Suppressor macrophage treated with lipopolysaccharide for 1 hour (primary cell): Measurements from ENCODE around the gene SAMD4B.
"Not testable (repeated sequence)": the region's sequence is repeated elsewhere in the genome, so short reads cannot be mapped to it uniquely, and the experiment has no call there.

ENCODE experiments used
- DNase-seq, 3 donors: peaks; one replicate each; pipeline ENCODE4 v3.0.0-alpha.2; 2020 to 2022

The SAMD4B gene, protein sequence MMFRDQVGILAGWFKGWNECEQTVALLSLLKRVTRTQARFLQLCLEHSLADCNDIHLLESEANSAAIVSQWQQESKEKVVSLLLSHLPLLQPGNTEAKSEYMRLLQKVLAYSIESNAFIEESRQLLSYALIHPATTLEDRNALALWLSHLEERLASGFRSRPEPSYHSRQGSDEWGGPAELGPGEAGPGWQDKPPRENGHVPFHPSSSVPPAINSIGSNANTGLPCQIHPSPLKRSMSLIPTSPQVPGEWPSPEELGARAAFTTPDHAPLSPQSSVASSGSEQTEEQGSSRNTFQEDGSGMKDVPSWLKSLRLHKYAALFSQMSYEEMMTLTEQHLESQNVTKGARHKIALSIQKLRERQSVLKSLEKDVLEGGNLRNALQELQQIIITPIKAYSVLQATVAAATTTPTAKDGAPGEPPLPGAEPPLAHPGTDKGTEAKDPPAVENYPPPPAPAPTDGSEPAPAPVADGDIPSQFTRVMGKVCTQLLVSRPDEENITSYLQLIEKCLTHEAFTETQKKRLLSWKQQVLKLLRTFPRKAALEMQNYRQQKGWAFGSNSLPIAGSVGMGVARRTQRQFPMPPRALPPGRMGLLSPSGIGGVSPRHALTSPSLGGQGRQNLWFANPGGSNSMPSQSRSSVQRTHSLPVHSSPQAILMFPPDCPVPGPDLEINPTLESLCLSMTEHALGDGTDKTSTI

GRCh38 chr19:39341719-39342604, at the start of gene SAMD4B:
SAMD4B (plus strand) TSS chr19:39342421; CDS start chr19:39356894, 14,473 bp downstream.
- DNase-seq, result peak; percentile 99 to 100 (median 100)

GRCh38 chr19:39293394-39293793, 48.8 kb upstream of the SAMD4B start:
- no peak for DNase-seq

- peak; percentile 50 to 67 (median 59) for DNase-seq
Observed at GRCh38 chr19:39296055-39296645, 46.1 kb upstream of the SAMD4B start, which contains the start of gene IFNL1. IFNL1 (plus strand) TSS chr19:39296407; CDS start chr19:39296422, 15 bp downstream.

DNA sequence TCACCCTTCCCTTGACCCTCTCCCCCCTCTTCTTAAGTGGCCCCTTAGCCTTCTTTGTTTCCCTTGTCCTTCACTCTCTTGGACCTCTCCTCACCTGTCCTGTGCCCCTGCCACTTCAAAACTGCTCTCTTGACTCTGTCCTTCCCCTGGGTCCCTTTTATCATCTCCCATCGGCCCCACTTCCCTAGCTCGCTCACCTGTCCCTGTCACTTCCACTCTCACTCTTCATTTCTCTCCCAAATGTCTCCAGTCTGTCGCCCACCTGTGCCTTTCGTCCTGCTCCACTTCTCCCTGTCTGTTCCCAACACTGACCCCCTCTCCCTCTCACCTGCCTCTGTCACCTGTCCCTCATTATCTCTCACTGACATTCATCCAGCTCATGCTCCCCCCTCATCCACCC, 45.3 kb upstream of the SAMD4B start:
- no peak for DNase-seq

GRCh38 chr19:39297931-39298634, 44.1 kb upstream of the SAMD4B start:
- DNase-seq, result no peak

DNA sequence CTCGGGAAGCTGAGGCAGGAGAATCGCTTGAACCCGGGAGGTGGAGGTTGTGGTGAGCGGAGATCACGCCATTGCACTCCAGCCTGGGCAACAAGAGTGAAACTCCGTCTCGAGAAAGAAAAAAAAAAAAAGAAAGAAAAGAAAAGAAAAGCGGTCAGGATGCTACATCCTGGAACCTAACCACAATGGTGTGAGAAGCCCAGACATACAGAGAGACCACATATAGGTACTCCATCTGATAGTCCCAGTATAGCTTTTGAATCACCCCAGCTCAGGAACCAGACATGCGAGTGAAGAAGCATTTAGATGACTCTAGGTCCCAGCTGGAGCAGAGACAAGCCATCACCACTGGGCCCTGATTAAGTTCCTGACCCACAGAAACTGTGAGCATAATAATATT, 42.8 kb upstream of the SAMD4B start:
- no peak for DNase-seq

GRCh38 chr19:39299832-39300231, 42.4 kb upstream of the SAMD4B start:
- DNase-seq, result no peak

DNA sequence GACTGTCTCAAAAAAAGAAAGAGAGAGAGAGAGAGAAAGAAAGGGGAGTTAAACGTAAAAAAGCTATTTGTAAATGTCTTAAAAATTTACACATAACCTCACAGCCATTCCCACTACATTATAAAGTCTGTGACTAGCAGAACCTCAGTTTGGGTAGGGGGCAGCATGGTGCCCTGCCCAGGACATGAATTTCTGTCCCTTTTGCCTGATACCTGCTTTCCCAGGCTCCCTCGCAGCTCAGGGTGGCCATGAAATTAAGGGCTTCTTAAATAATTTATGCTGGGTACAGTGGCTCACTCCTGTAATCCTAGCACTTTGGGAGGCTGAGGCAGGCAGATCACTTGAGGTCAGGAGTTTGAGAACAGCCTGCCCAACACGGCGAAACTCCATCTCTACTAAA, 41.2 kb upstream of the SAMD4B start:
- DNase-seq, result no peak

DNA sequence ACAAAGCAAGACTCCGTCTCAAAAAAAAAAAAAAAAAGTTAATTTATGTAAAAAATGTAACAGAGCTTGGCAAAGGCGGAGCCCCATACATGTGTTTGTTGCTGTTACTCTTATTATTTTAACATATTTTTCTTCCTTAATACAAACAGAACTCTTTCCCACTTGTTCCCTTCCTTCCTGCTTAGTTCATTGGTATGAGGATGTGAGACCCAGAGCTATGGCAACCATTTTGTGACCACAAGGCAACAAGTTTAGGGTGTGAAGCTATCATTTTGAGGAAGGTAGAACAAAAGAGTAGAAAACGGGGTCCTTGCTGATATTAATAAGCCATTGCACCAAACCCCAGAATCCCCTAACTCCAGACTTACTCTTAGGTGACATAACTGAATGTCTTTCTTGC, 40.7 kb upstream of the SAMD4B start:
- no peak for DNase-seq

GRCh38 chr19:39303373-39304184, 38.6 kb upstream of the SAMD4B start:
- no peak for DNase-seq

DNA sequence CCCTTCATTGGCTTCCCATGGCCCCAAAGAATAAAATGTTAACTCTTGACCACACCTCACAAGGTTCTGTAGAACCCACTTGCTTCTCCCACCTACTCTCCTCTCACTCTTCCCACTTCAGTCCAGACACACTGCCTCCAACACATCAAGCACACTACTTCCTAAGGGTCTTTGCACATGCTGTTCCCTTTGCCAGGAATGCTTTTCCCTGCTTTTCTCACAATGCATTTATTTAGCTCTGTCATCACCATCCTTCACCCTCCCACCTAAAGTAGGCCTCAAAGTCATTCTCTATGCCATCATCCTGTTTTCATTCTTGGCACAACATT, 38.1 kb upstream of the SAMD4B start:
- DNase-seq, result no peak

DNA sequence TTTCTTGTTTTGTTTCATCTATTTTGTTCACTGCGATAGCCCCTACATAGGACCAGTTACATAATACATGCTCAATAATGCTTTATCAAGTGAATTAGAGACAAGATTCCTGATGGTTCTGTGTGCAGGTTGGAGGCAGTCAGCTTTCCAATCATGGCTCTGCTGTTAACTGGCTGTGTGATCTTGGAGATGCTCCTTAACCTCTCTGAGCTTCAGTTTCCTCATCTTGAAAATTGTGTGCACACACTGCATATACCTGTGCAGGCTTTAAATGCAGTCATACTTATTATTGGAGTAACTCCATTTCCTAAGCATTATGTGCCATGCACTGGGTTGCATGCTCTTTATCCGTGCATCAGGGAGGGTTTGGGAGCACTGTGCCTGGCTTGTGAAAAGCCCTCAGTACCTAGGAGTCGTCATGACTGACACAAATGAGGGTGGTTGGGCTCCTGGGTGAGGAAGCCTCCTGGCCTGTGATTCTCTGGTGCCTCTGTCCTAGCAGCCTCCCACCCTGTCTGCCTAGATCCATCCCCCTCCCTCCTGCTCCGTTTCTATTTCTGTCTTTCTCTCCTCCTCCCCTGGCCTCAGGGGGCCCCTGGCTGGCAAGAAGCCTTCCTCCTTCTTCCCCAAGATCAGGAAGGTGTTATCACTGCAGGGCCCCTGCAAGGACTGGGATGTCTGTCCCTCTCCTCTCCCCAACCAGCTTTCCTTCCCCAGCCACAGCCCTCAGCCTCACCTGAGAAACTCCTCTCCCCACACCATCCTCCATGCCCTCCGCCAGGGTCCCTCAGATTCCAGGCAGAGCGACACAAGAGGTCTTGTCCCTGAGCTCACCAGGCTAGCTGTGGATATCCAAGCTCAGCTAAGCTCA, 37.3 kb upstream of the SAMD4B start:
- DNase-seq, result no peak

GRCh38 chr19:39306075-39306474, 36.1 kb upstream of the SAMD4B start:
- DNase-seq, result no peak

DNA sequence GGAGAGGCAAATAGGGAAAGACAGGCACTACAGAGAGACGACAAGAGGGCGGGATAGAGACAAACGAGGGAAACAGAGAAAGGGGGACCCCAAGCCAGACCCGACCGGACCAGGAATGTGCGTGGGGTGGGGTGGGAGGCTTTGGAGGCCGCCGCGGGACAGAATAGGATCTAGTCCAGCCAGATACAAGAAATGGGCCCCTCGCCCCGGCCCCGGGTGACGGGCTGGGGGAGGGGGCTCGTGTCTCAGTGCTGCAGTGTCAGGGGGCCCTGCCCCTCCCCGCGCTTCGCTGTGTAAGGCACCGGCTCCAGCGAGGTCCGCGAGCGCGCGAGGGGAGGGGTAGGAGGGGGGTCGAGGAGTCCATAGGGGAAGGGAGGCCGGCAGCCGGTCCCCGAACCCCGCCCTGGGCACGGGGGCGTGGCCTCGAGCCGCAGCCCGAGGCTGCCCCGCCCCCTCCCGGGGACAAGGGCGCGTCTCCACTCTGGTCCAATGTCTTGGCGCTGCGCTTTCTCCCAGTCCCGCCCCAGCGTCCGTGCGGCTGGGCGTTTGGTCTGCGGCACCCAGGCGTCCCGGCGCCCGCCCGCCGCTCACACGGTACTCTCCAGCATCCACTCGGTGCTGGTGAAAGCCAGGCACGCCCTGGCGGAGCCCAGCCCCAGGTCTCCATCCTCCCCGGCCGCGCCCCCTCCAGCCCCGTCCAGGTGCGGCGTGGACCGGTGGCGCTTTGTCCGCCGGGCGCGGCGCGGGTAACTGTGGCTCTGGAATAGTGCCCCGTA, 35.0 kb upstream of the SAMD4B start:
- DNase-seq, result no peak

- no peak for DNase-seq
Observed at GRCh38 chr19:39307822-39308530, 34.2 kb upstream of the SAMD4B start.

GRCh38 chr19:39308531-39309304, 33.5 kb upstream of the SAMD4B start:
- no peak for DNase-seq

GRCh38 chr19:39309305-39309670, 32.9 kb upstream of the SAMD4B start:
- not testable (repeated sequence) for DNase-seq
